Neural crest cell (in vitro differentiated cells): ENCODE measurements around the gene TSPAN32. TPM values are rescaled to one million over a fixed set of nuclear protein-coding genes. Genes with fewer than 3 reads are reported as not detected.

Source experiments
- DNase-seq: peaks from one replicate; pipeline ENCODE4 v3.0.0; 2021; ENCODE audit warnings: low read depth, mixed read lengths, low spot score
- H3K27ac Mint-ChIP-seq: one replicate; pipeline ENCODE4 v1.8.0; 2021; ENCODE audit warnings: mild to moderate bottlenecking, mixed read lengths; ENCODE audit not compliant: unreplicated experiment
- H3K27me3 Mint-ChIP-seq: 2 replicates; pipeline ENCODE4 v1.8.0; 2021; ENCODE audit warnings: low read depth, mild to moderate bottlenecking, mixed read lengths
- H3K36me3 Mint-ChIP-seq: 2 replicates; pipeline ENCODE4 v1.8.0; 2021; ENCODE audit warnings: low read depth, mild to moderate bottlenecking, mixed read lengths
- H3K4me1 Mint-ChIP-seq: 2 replicates; pipeline ENCODE4 v1.8.0; 2021; ENCODE audit warnings: mixed read lengths
- H3K4me3 Mint-ChIP-seq: one replicate; pipeline ENCODE4 v1.8.0; 2021; ENCODE audit warnings: mild to moderate bottlenecking, mixed read lengths
- H3K9me3 Mint-ChIP-seq: 2 replicates; pipeline ENCODE4 v1.8.0; 2021; ENCODE audit warnings: mixed read lengths
- CTCF ChIP-seq: fragments of 200-600 bp; sonication (generic); conservative IDR thresholded peaks from 2 replicates; pipeline ENCODE4 v1.5.0; 2021; ENCODE audit warnings: antibody characterized with exemption, mild to moderate bottlenecking
- total RNA-seq: library from RNA; stranded (reverse); gene quantifications from 2 replicates; pipeline ENCODE4 v1.2.1, GENCODE V29; 2021

Gene TSPAN32
- total RNA-seq, 1 donor from 2014 or later, result not detected

- no peaks in the 10 kb centered on the region for H3K36me3 Mint-ChIP-seq
- no peak for TF ChIP-seq CTCF
- H3K4me1 Mint-ChIP-seq, result no peaks in the 10 kb centered on the region
- H3K27me3 Mint-ChIP-seq, result peaks cover 10% of the 10 kb centered on the region
- no peak overlapping the region for H3K27ac Mint-ChIP-seq
- H3K9me3 Mint-ChIP-seq, result no peaks in the 10 kb centered on the region
- no peak for DNase-seq
- no peak overlapping the region for H3K4me3 Mint-ChIP-seq
Observed at GRCh38 chr11:2342981-2343380, 41.2 kb downstream of the TSPAN32 start.

- Mint-ChIP-seq H3K27ac (no peak overlapping the region), H3K27me3 (peaks cover 6% of the 10 kb centered on the region), H3K36me3 (no peaks in the 10 kb centered on the region), H3K9me3 (no peaks in the 10 kb centered on the region), H3K4me1 (no peaks in the 10 kb centered on the region), H3K4me3 (no peak overlapping the region)
- DNase-seq, result no peak
- no peak for TF ChIP-seq CTCF
Observed at GRCh38 chr11:2343502-2343901, 41.7 kb downstream of the TSPAN32 start.

- Mint-ChIP-seq H3K4me3 (no peak overlapping the region), H3K4me1 (no peaks in the 10 kb centered on the region), H3K27me3 (no peaks in the 10 kb centered on the region), H3K36me3 (no peaks in the 10 kb centered on the region), H3K27ac (no peak overlapping the region), H3K9me3 (no peaks in the 10 kb centered on the region)
- TF ChIP-seq CTCF, result no peak
- DNase-seq, result no peak
Observed at GRCh38 chr11:2345050-2345449, 43.2 kb downstream of the TSPAN32 start.

GRCh38 chr11:2346014-2346413 is 44.2 kb downstream of the TSPAN32 start:
- no peaks in the 10 kb centered on the region for H3K9me3 Mint-ChIP-seq
- no peak for DNase-seq
- no peaks in the 10 kb centered on the region for H3K4me1 Mint-ChIP-seq
- H3K27me3 Mint-ChIP-seq, result peaks cover 2% of the 10 kb centered on the region
- H3K4me3 Mint-ChIP-seq, result no peak overlapping the region
- no peaks in the 10 kb centered on the region for H3K36me3 Mint-ChIP-seq
- H3K27ac Mint-ChIP-seq, result no peak overlapping the region
- TF ChIP-seq CTCF, result no peak

- no peaks in the 10 kb centered on the region for H3K9me3 Mint-ChIP-seq
Observed at GRCh38 chr11:2346586-2347307, 44.9 kb downstream of the TSPAN32 start.

More at GRCh38 chr11:2346586-2347307, 44.9 kb downstream of the TSPAN32 start:
- no peak overlapping the region for H3K27ac Mint-ChIP-seq
- no peaks in the 10 kb centered on the region for H3K4me1 Mint-ChIP-seq
- no peak for TF ChIP-seq CTCF
- peaks cover 2% of the 10 kb centered on the region for H3K27me3 Mint-ChIP-seq
- no peak for DNase-seq
- no peaks in the 10 kb centered on the region for H3K36me3 Mint-ChIP-seq
- no peak overlapping the region for H3K4me3 Mint-ChIP-seq
